ENCODE data around the gene PCDHGA2.
"Not testable (repeated sequence)": the region's sequence is repeated elsewhere in the genome, so short reads cannot be mapped to it uniquely, and the experiment has no call there.

PCDHGA2 gene

GRCh38 chr5:141326088-141326854, 12.3 kb upstream of the PCDHGA2 start:
- Histone ChIP-seq H3K27ac (ENCODE audit: low read depth, low read length) (no peak overlapping the region), H3K27me3 (ENCODE audit: control insufficient read depth, insufficient read depth, low read length) (no peaks in the 10 kb centered on the region), H3K4me3 (ENCODE audit: low read depth, low read length) (peak overlapping the region; percentile 37), H3K36me3 (ENCODE audit: control insufficient read depth, insufficient read depth, low read length) (no peaks in the 10 kb centered on the region), H3K4me1 (ENCODE audit: control insufficient read depth, insufficient read depth, low read length) (no peaks in the 10 kb centered on the region), H3K9ac (ENCODE audit: low read depth, low read length) (peak overlapping the region; percentile 20; the same call in 1 of the 2 replicates), H3K9me3 (ENCODE audit: control insufficient read depth, insufficient read depth, low read length) (no peaks in the 10 kb centered on the region; the same call in 1 of the 2 replicates)

GRCh38 chr5:141328231-141328630, 10.3 kb upstream of the PCDHGA2 start:
- H3K4me3 ChIP-seq (ENCODE audit: low read depth, low read length), result no peak overlapping the region
- H3K9ac ChIP-seq (ENCODE audit: low read depth, low read length), result no peak overlapping the region
- no peak overlapping the region for H3K27ac ChIP-seq (ENCODE audit: low read depth, low read length)
- no peaks in the 10 kb centered on the region for H3K4me1 ChIP-seq (ENCODE audit: control insufficient read depth, insufficient read depth, low read length)
- no peaks in the 10 kb centered on the region for H3K27me3 ChIP-seq (ENCODE audit: control insufficient read depth, insufficient read depth, low read length)
- H3K9me3 ChIP-seq (ENCODE audit: control insufficient read depth, insufficient read depth, low read length), result peaks cover 9% of the 10 kb centered on the region
- H3K36me3 ChIP-seq (ENCODE audit: control insufficient read depth, insufficient read depth, low read length), result no peaks in the 10 kb centered on the region

GRCh38 chr5:141330299-141331080, 8.1 kb upstream of the PCDHGA2 start, which contains the start of gene PCDHGA1:
Gene PCDHGA1 (plus strand): TSS chr5:141330514.
- no peaks in the 10 kb centered on the region for H3K4me1 ChIP-seq (ENCODE audit: control insufficient read depth, insufficient read depth, low read length)
- no peak within 1 kb of the TSS for H3K27ac ChIP-seq (ENCODE audit: low read depth, low read length)
- peaks cover 27% of the 10 kb centered on the region for H3K9me3 ChIP-seq (ENCODE audit: control insufficient read depth, insufficient read depth, low read length)
- no peaks in the 10 kb centered on the region for H3K27me3 ChIP-seq (ENCODE audit: control insufficient read depth, insufficient read depth, low read length)
- no peak within 1 kb of the TSS for H3K9ac ChIP-seq (ENCODE audit: low read depth, low read length)
- H3K36me3 ChIP-seq (ENCODE audit: control insufficient read depth, insufficient read depth, low read length), result no peaks in the 10 kb centered on the region
- H3K4me3 ChIP-seq (ENCODE audit: low read depth, low read length), result peak within 1 kb of the TSS; percentile 31; the same call in 1 of the 2 replicates

GRCh38 chr5:141332571-141332970, 6.0 kb upstream of the PCDHGA2 start:
- not testable (repeated sequence) for H3K4me3 ChIP-seq (ENCODE audit: low read depth, low read length); H3K36me3 ChIP-seq (ENCODE audit: control insufficient read depth, insufficient read depth, low read length); H3K4me1 ChIP-seq (ENCODE audit: control insufficient read depth, insufficient read depth, low read length); H3K9ac ChIP-seq (ENCODE audit: low read depth, low read length); H3K27me3 ChIP-seq (ENCODE audit: control insufficient read depth, insufficient read depth, low read length); H3K27ac ChIP-seq (ENCODE audit: low read depth, low read length)
- peaks cover 27% of the 10 kb centered on the region for H3K9me3 ChIP-seq (ENCODE audit: control insufficient read depth, insufficient read depth, low read length)

DNA sequence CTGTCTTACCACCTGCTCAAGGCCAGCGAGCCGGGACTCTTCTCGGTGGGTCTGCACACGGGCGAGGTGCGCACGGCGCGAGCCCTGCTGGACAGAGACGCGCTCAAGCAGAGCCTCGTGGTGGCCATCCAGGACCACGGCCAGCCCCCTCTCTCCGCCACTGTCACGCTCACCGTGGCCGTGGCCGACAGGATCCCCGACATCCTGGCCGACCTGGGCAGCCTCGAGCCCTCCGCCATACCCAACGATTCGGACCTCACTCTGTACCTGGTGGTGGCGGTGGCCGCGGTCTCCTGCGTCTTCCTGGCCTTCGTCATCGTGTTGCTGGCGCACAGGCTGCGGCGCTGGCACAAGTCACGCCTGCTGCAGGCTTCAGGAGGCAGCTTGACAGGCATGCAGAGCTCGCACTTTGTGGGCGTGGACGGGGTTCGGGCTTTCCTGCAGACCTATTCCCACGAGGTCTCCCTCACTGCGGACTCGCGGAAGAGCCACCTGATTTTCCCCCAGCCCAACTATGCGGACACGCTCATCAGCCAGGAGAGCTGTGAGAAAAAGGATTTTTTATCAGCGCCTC, 2.3 kb downstream of the PCDHGA2 start:
- H3K4me3 ChIP-seq (ENCODE audit: low read depth, low read length); H3K27ac ChIP-seq (ENCODE audit: low read depth, low read length); H3K27me3 ChIP-seq (ENCODE audit: control insufficient read depth, insufficient read depth, low read length); H3K4me1 ChIP-seq (ENCODE audit: control insufficient read depth, insufficient read depth, low read length); H3K9ac ChIP-seq (ENCODE audit: low read depth, low read length); H3K36me3 ChIP-seq (ENCODE audit: control insufficient read depth, insufficient read depth, low read length): not testable (repeated sequence)
- peaks cover 39% of the 10 kb centered on the region for H3K9me3 ChIP-seq (ENCODE audit: control insufficient read depth, insufficient read depth, low read length)

DNA sequence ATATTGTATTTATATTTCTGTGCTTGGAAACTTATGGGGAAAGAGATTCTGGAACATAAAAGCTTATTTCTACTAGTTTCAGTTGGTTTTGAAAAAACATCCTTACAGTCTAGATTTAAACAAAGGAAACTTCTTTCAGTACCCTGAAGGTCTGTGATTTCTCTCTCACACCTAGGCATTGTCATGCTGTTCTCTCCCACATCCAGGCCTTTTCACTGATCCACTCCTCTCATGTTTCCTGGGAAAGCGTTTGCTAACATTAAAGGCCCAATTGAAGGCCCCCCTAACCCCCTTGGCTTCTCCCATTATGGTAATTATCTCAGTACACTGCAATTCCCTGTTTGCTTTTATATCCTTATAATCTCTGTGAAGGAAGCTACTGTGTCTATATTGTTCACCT, 4.2 kb downstream of the PCDHGA2 start:
- Histone ChIP-seq H3K4me1 (ENCODE audit: control insufficient read depth, insufficient read depth, low read length) (no peaks in the 10 kb centered on the region), H3K27me3 (ENCODE audit: control insufficient read depth, insufficient read depth, low read length) (no peaks in the 10 kb centered on the region), H3K9ac (ENCODE audit: low read depth, low read length) (no peak overlapping the region), H3K36me3 (ENCODE audit: control insufficient read depth, insufficient read depth, low read length) (no peaks in the 10 kb centered on the region), H3K4me3 (ENCODE audit: low read depth, low read length) (no peak overlapping the region), H3K27ac (ENCODE audit: low read depth, low read length) (no peak overlapping the region), H3K9me3 (ENCODE audit: control insufficient read depth, insufficient read depth, low read length) (peaks cover 39% of the 10 kb centered on the region)

- Histone ChIP-seq H3K9ac (ENCODE audit: low read depth, low read length) (0 out of 2 replicates have a peak within 1 kb of the TSS, but pooled peaks have one; percentile 24), H3K4me3 (ENCODE audit: low read depth, low read length) (peak within 1 kb of the TSS; percentile 63), H3K36me3 (ENCODE audit: control insufficient read depth, insufficient read depth, low read length) (no peaks in the 10 kb centered on the region), H3K27me3 (ENCODE audit: control insufficient read depth, insufficient read depth, low read length) (no peaks in the 10 kb centered on the region), H3K9me3 (ENCODE audit: control insufficient read depth, insufficient read depth, low read length) (peaks cover 43% of the 10 kb centered on the region), H3K4me1 (ENCODE audit: control insufficient read depth, insufficient read depth, low read length) (no peaks in the 10 kb centered on the region), H3K27ac (ENCODE audit: low read depth, low read length) (peak within 1 kb of the TSS; percentile 26)
These were observed 4.8 kb downstream of the PCDHGA2 start, which contains the start of gene PCDHGA3 for GRCh38 chr5:141343242-141343952. Gene PCDHGA3 (plus strand): TSS chr5:141343829. CDS start chr5:141344034, 205 bp downstream.

- Histone ChIP-seq H3K4me3 (ENCODE audit: low read depth, low read length) (peak overlapping the region; percentile 63), H3K27ac (ENCODE audit: low read depth, low read length) (peak overlapping the region; percentile 26), H3K4me1 (ENCODE audit: control insufficient read depth, insufficient read depth, low read length) (no peaks in the 10 kb centered on the region), H3K27me3 (ENCODE audit: control insufficient read depth, insufficient read depth, low read length) (no peaks in the 10 kb centered on the region), H3K9ac (ENCODE audit: low read depth, low read length) (0 out of 2 replicates have a peak overlapping the region, but pooled peaks have one; percentile 24), H3K9me3 (ENCODE audit: control insufficient read depth, insufficient read depth, low read length) (peaks cover 43% of the 10 kb centered on the region), H3K36me3 (ENCODE audit: control insufficient read depth, insufficient read depth, low read length) (no peaks in the 10 kb centered on the region)
These were observed 5.4 kb downstream of the PCDHGA2 start for GRCh38 chr5:141343953-141344463.

DNA sequence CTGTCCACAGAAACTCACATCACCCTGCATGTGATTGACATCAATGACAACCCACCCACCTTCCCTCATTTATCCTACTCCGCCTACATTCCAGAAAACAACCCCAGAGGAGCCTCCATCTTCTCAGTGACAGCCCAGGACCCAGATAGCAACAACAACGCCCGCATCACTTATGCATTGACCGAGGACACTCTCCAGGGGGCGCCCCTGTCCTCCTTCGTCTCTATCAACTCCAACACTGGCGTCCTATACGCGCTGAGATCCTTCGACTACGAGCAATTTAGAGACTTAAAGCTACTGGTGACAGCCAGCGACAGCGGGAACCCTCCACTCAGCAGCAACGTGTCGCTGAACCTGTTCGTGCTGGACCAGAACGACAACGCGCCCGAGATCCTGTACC, 6.8 kb downstream of the PCDHGA2 start:
- H3K9me3 ChIP-seq (ENCODE audit: control insufficient read depth, insufficient read depth, low read length), result peaks cover 31% of the 10 kb centered on the region
- H3K9ac ChIP-seq (ENCODE audit: low read depth, low read length), result no peak overlapping the region
- no peak overlapping the region for H3K27ac ChIP-seq (ENCODE audit: low read depth, low read length)
- H3K36me3 ChIP-seq (ENCODE audit: control insufficient read depth, insufficient read depth, low read length), result no peaks in the 10 kb centered on the region
- no peaks in the 10 kb centered on the region for H3K4me1 ChIP-seq (ENCODE audit: control insufficient read depth, insufficient read depth, low read length)
- H3K27me3 ChIP-seq (ENCODE audit: control insufficient read depth, insufficient read depth, low read length), result no peaks in the 10 kb centered on the region
- no peak overlapping the region for H3K4me3 ChIP-seq (ENCODE audit: low read depth, low read length)

GRCh38 chr5:141346017-141346416, 7.5 kb downstream of the PCDHGA2 start:
- peaks cover 31% of the 10 kb centered on the region for H3K9me3 ChIP-seq (ENCODE audit: control insufficient read depth, insufficient read depth, low read length)

More at GRCh38 chr5:141346017-141346416, 7.5 kb downstream of the PCDHGA2 start:
- H3K4me3 ChIP-seq (ENCODE audit: low read depth, low read length); H3K27ac ChIP-seq (ENCODE audit: low read depth, low read length); H3K36me3 ChIP-seq (ENCODE audit: control insufficient read depth, insufficient read depth, low read length); H3K27me3 ChIP-seq (ENCODE audit: control insufficient read depth, insufficient read depth, low read length); H3K4me1 ChIP-seq (ENCODE audit: control insufficient read depth, insufficient read depth, low read length); H3K9ac ChIP-seq (ENCODE audit: low read depth, low read length): not testable (repeated sequence)
